CD4-positive, alpha-beta T cell treated with Interleukin-6 for 4 hours (primary cell): ENCODE results near the gene IRF2.
"Not testable (repeated sequence)": the region's sequence is repeated elsewhere in the genome, so short reads cannot be mapped to it uniquely, and the experiment has no call there.

ENCODE experiments used
- DNase-seq: peaks from one replicate; pipeline ENCODE4 v3.0.0-alpha.2; 2020; ENCODE audit warnings: mixed read lengths

IRF2 gene

GRCh38 chr4:184384810-184385557, 89.4 kb downstream of the IRF2 start:
- DNase-seq, result no peak

- peak; percentile 21 for DNase-seq
These were observed 90.1 kb downstream of the IRF2 start for GRCh38 chr4:184384056-184384809.

- DNase-seq, result no peak
These were observed 90.8 kb downstream of the IRF2 start for GRCh38 chr4:184383497-184384055.

GRCh38 chr4:184382189-184382846, 92.0 kb downstream of the IRF2 start:
- DNase-seq, result no peak

GRCh38 chr4:184380707-184381106, 93.6 kb downstream of the IRF2 start:
- no peak for DNase-seq

DNA sequence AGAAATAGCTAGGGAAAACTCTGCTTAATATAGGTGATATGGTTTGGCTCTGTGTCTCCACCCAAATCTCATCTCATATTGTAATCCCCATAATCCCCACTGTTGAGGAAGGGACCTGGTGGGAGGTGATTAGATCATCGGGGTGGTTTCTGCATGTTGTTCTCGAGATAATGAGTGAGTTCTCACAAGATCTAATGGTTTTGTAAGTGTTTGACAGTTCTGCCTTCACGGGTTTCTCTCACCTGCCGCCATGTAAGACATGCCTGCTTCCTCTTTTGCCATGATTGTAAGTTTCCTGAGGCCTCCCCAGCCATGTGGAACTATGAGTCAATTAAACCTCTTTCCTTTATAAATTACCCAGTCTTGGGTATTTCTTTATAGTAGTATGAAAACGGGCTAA, 94.1 kb downstream of the IRF2 start:
- not testable (repeated sequence) for DNase-seq

- DNase-seq, result no peak
These were observed 97.4 kb downstream of the IRF2 start for GRCh38 chr4:184376923-184377322.

- DNase-seq, result no peak
These were observed 98.1 kb downstream of the IRF2 start for GRCh38 chr4:184376126-184376838.

DNA sequence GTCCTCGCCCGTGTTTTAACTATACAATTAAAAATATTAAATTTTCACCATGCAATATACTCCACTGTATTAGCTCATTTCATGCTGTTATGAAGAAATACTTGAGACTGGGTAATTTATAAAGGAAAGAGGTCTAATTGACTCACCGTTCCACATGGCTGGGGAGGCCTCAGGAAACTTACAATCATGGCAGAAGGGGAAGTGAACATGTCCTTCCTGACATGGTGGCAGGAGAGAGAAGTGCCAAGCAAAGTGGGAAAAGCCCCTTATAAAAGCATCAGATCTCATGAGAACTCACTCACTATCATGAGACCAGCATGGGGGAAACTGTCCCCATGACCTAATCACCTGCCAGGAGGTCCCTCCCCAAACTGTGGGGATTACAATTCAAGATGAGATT, 98.7 kb downstream of the IRF2 start:
- DNase-seq, result not testable (repeated sequence)

- no peak for DNase-seq
These were observed 99.3 kb downstream of the IRF2 start for GRCh38 chr4:184375027-184375426.

DNA sequence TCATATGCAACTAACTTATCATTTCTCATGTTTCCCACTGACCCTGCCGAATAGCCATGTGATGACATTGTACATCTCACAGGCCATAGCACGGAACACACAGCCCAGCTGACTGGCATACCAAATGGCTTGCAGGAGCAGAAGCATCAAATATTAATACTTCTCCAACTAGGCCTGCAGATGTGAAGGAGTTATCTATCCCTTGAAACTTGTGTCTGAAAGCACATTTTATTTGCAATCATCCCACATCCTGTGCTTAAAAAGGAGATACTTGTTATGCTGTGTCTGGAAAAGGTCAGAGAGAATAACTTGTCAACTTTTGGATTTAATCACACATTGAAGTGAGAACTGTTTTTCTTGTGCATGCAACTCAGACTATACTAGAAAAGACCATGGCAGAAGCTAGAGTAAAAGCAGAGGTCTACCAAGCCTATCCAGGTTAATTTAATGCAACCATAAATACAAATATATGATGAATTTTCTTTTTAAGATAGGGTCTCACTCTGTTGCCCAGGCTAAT, 100.4 kb downstream of the IRF2 start:
- no peak for DNase-seq

GRCh38 chr4:184371390-184371787, 103.0 kb downstream of the IRF2 start:
- DNase-seq, result no peak

DNA sequence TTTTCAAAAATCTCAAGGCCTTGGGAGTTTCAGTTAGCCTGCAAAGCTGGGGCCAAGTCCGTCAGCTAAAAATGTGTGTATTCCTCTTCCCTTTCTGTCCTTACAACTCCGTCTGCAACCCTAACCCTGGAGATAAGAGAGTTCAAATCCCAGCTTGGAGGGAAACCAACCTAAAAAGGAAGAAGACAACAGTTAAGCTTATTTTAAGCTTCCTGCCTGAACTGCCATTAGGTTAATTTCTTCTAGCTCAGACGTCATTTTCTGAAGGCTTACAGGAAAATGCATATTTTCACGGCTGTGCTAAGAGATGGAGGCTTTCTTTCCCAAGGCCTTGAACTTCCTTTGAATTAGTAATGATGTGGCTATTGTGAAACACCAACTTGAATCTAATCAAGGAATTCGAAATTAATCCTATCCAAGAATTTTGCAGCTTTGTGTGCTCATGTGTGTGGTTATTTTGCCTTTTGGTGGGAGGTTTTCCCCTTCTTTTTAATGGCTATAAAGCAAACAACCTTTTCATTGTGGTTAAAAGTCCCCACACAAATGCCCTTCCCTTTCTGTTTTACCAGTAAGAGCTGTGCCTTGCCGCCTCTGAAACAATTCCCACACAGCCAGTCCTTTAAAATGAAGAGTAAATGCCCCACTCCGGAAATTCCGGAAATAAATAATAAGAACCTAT, 103.5 kb downstream of the IRF2 start:
- DNase-seq, result no peak

DNA sequence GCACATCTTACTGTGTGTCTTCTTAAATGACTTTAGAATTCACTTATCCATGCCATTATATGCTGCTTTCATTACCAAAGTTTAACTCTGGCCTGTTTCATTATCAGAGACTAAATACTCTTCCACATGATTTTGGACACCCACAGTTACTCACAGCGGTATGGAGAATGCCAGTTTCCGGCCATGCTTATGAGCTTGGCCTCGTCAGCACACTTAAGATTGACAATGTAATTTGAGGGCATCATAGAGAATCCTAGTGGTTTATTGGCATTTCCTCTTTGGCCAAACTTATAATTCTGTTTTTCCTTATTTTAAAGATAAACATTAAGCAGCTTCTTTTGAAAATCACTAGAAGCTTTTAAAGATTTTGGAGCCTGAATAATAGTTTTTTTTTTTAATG, 104.5 kb downstream of the IRF2 start:
- DNase-seq, result no peak

DNA sequence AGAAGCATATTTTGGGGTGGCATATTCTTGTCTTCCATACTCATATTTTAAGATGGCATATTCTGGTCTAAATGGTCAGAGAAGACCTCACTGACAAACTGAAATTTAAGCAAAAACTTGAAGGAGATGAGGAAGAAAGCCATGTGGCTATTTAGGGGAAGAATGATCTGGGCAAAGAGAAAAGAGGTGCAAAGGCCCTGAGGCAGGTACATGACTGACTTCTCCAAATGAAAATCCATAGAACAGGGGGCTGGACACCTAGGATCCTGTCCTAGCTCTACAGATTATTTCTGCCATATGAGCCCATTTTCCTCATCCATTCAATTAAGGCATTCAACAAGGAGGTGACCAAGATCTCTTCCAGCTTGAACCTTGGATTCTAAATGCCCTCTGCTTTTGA, 105.6 kb downstream of the IRF2 start:
- no peak for DNase-seq

DNA sequence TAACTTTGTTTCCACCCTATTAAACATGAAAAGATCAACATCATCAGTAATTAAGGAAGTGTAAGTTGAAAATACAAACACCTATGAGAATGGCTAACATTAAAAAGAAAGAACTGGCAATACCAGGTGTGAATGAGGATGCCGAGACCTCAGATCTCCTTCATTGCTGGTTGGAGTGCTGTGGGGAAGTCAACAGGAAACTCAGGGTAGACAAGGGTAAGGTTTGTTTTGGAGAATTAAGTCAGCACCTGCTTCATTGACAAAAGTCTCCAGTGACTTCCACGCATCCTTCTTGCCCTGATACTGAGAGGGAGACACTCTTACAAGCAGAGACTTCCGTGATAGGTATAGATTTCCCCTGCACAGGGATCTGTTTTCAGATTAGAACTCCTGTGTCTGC, 106.1 kb downstream of the IRF2 start:
- no peak for DNase-seq

DNA sequence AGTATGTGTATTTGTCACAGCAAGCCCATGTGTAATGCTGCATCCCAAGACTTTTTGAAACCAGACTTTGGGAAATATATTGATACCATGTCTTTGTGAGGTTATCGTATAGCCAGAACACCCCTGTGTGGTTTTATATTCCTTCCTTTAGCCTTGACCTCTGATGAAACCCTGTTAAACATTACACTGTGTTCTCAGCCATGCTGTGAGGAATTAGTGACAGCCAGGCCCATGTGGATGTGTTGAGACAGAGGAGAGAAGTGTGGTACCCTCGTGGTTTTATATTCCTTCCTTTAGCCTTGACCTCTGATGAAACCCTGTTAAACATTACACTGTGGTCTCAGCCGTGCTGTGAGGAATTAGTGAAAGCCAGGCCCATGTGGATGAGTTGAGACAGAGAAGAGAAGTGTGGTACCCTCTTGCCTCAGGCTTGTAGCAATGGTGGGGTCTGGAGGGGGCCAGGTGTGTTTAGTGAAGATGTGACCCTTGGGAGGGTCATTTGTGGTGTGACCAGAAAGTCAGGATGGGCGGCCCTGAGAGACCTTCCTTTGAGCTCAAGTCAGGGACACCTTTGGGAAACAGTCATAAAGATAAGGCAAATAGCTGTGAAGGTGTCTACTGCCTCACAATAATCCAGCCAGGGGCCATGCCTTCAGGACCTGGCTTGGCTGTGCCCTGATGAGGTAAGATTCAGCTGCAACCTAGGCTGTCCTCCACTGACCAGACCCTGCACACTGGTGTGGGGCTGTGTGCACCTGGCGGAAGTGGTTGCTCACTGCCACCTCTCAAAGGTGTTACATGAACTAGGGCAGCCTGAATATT, 110.0 kb downstream of the IRF2 start:
- no peak for DNase-seq

DNA sequence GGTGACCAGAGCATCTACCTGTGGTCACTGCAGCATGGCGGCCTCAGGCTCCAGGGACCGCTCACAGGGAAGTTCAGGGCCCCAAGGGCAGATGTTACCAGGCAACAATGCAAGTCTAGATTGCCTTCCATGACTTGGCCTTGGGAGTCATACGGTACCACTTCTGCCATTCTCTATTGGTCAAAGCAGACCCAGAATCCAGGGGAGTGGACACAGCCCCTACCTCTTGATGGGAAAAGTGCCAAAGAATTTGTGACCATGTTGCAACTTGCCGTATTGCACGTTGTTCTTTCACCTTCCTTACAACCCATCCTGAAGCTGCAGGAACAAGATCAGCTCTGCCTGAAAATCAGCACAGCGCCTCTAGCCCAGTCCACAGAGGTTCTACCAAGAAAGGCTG, 111.1 kb downstream of the IRF2 start:
- DNase-seq, result no peak

DNA sequence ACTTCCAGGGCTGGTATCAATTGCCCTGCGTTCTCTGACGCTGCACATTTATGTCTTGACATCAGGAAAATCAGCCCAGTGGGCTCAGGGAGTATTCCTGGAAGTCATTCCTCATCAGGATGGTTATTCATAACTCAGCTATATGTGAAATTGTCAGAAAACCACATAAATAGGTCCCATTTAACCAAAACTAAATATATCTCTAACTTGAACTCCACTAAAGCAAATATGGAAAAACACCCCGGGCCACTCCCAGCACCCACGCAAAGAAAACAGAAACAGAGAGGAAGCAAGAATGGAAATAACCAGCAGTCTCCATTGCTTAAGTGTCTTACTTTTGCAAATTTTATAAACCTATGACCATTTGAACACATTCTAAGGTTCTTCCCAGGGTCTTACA, 112.0 kb downstream of the IRF2 start:
- DNase-seq, result no peak

GRCh38 chr4:184361443-184361842, 112.9 kb downstream of the IRF2 start:
- DNase-seq, result no peak

GRCh38 chr4:184359888-184360287, 114.5 kb downstream of the IRF2 start:
- DNase-seq, result no peak
